Measurements from ENCODE around the gene HIPK1.

Gene HIPK1

DNA sequence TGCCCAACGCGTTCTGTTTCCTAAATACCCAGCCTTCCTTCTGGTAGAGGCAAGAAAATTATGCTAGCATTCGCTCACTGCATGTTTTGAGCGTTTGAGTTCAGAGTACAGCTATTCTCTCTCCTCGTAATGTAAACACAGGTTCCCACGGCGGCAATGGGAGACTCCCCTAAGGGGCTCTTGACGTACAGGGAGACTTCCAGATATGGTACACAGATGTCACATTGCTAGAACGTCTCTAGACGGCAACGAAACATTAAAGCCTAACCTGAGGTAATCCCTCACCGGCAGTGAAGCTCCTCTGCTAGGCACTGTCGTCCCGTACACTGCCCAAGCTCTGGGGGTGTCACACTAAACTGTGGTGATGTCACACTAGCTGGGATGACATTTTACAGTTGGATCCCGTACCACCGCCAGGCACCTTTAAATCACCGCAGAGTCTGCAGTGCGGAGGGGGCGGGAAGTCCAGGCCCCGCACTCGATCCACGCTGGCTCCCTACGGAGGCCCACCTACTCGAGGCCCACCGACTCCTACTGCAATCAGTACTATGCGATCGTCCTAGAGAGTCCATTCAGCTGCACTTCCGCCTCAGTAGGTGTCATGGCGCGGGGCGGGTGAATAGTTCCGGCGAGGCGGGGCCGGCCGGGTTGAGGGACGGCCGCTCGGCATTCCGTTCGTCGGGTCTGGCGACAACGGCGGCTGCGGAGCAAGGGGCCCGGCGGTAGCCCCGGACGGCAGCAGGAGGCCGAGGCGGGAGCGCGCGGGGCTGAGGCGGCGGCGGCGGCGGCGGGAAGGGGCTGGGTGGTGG is at the start of gene HIPK1:
TSS of gene HIPK1 (plus strand) at position 384 of the 809 bp plus-strand sequence.
- DNase-seq = peak; percentile 61 to 96 (median 88)

DNA sequence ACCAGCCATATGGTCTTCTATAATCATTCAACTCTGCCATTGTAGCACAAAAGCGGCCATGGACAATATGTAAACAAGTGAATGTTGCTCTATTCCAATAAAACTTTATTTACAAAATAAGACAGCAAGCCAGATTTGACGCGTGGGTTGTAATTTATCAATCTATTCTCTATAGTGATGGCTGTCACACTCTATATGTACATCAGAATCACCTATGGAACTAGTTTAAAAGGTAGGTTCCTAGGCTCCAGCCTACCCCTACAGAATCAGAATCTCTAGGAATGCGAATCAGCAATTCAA is 49.4 kb upstream of the HIPK1 start:
- DNase-seq = no peak

DNA sequence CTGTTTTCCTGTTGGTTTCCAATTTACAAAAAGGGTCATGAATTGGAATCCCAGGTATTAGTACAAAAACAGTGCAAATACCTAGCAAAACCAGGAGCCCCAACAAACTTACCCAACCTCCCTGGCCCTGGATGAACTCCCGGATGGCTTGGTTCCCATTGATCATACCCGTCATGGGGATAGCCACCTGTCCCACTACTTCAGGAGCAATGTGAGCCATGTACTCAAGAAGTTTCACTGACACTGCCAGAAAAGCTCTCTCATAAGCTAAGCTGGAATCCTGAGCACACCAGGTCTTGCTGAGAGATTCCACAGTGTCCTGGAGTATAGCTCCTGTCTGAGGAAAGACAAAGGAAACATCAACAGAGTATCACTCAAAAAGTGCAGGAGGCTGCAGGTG is 47.5 kb upstream of the HIPK1 start:
- no peak for DNase-seq

DNA sequence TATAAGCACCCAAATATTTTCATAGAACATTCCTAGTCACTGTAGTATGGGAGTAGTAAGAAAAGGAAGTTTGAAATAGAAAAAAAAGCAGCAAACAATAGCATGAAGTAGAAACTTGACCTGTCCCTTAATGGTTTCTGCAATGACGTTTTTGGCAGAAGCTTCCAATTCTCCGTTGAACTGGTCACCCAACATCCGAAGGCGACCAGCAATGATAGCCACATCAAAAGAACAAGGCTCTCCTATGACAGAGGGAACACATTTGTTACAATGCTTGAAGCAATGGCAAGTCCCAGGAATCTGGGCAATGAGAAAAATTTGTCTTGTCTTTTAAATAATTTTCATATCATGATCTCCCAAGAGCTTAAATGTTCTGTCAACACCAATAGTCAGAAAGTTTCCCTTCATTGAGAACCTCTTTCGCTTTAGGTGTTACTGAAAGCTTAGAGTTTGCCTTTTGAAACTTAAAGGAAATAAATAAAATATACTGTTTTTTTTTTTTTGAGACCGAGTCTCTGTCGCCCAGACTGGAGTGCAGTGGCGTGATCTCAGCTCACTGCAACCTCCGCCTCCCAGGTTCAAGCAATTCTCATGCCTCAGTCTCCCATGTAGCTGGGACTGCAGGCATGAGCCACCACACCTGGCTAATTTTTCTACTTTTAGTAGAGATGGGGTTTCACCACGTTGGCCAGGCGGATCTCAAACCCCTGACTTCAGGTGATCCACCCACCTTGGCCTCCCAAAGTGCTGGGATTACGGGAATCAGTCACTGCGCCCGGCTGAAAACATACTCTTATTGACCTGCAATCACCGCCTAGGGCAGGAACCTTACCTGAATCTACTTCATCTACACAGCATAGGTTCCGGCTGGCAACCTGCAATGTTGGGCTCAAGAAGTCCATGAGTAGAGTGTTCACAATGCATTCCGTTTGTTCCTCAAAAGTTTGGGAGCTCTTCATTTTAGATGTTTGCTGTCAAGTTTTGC is 42.4 kb upstream of the HIPK1 start:
- no peak for DNase-seq

DNA sequence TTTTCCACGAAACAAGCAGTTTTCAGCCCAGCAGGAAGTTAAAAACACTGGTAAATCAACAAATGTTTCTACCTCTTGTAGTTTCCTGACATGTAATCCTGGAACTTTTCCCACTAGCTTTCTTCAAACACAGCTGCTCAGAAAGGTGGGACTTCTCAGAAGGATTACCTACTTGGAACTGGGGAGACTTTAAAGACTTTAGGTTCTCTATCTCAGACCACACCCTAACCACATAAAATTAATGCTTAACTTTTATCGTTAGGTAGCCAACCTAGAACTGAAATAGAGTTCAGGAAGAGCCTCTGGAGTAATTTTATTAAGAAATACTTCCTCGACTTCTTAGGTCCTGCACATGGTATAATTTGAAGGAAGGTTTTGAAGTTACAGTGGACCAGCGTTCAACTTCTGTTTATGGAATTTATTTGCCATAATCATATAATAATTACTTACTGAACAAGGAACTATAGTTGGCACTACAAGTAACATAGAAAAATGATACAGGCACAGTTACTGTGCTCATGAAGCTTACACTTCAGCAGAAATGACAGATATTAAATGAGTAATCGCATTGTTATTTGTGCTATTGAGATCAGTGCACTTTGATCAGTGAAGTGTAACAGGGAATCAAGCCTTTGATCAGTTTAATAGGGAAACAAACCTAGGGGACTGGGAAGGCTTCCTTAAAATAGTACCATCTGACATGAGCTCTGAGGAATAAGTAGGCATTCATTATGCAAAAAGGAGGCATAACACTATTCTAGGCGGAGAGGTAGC is 41.5 kb upstream of the HIPK1 start, which contains the start of gene BCL2L15:
TSS of gene BCL2L15 (minus strand) at position 180 of the 774 bp plus-strand sequence. CDS start 206 bp downstream, outside the sequence.
- no peak for DNase-seq

DNA sequence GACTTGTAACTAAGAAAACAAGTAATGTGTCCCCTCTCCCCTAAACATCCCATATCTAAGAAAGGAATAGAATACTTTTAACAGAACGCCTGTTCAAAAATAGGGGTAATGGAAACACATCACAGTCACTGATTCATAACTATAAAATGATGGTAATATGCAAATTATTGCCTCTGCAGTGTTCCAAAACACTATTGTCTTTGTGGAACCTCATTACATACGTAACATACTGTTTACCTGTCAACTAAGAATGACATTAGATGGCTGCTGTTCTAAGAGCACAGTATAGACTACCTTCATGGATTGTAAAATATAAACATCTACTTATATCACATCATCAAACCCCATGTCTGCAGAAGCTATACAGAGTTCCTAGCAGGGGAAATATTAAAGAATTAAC is 38.3 kb upstream of the HIPK1 start:
- DNase-seq = no peak

DNA sequence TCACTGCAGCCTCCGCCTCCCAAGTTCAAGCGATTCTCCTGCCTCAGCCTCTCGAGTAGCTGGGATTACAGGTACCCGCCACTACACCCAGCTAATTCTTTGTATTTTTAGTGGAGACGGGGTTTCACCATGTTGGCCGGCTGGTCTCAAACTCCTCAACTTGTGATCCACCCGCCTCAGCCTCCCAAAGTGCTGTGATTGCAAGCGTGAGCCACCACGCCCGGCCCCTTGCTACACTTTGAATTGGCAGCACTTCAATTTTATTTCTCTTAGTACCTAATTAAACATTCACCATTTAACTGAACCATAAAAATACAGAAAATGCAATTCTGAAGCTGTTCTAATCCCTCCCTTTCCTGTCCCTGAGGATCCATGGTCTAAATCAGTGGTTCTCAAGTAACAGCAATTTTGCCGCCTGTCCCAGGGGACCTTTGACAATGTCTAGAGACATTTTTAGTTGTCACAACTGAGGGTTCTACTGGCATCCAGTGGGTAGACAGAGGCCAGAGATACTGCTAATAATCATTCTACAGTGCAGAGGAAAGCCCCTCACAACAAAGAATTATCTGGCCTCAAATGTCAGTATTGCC is 37.4 kb upstream of the HIPK1 start:
- no peak for DNase-seq

DNA sequence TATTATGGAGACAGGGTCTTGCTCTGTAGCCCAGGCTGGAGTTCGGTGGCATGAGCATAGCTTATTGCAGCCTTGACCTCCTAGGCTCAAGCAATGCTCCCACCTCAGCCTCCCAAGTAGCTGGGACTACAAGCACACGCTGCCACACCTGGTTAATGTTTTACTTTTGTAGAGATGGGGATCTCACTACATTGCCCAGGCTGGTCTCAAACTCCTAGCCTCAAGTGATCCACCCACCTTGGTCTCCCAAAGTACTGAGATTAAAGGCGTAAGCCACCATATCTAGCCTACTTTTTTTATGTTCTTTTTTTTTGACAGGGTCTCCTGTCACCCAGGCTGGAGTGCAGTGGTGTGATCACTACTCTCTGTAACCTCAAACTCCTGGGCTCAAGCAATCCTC is 35.9 kb upstream of the HIPK1 start:
- no peak for DNase-seq

DNA sequence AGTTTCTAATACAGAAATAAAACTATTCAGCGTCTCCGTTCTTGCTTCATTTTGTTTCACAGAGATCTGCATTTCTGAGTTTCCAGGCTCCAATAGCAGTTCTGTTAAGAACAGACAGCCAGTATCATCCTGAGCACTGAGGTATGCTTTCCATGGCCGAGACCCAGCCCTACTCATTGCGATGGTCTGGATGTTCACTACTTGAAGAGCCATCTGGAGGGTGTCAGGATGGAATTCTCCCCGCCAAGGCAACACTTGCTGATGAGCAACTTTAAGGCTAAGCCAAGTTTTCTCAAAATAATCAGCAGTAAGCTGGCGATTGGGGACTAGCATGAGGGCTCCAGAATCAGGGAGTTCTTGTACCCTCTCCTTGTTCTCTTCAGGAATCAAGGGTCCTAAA is 34.0 kb upstream of the HIPK1 start:
- DNase-seq = no peak

DNA sequence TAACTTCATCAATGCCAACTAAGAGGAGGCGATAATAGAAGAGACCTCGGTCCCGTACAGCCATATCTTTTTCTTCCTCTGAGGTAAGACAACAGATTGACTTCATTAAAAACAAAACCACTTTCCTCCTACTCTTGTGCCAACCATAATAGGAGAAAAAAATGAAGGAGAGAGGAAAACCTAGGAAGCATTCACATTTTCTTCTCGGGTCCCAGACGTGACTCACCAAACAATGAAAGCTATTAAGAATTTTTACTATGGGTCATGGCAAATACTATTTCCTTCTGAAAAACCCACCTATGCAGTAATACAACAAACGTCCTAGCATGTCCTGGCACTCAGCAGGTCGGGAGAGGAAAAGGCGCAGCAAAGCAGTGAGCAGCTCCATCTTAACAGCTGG is 33.2 kb upstream of the HIPK1 start:
- DNase-seq = no peak

DNA sequence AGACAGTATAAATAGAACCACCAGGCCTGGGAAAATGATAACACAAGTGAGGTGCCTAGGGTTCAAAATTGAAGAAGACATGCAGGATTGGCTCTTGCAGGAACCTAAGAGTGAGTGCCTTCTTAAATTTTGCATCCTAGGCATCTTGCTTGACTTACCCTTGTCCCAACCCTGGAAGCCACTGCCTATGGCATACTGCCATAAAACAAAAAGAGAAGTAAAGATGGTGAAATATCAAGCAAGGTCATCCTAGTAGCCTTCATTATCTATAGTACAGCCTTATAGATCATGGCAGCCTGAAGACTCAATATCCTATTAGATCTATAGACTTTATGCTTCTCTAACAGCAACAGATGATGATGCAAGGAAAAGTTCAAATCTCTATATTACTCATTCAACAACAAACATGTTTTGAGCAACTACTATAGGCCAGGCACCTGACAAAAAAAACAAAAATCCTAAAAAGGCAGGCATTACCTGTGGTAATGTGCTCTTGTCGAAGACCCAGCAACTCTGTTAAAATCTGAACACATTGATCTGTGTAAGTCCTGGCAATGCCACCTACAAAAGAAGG is 30.8 kb upstream of the HIPK1 start:
- DNase-seq = no peak

DNA sequence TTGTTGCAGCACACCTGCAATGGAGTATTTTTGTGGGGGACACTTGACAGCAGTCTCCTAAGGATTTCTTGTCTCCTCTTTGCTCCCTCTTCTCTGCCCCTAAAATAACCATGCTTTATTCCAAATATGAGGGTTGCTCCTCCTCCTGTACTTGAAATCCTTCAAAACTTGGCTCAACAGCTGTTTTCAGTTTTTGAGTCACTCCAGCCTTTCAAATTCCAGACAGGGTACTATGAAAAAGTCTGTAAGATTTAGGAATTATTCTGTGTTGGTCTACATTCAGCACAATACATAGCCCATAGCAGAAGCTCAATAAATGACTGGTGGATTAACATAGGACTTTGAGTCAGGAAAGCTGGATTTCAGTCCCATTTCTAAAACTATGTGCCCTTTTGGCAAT is 30.0 kb upstream of the HIPK1 start:
- DNase-seq = no peak

DNA sequence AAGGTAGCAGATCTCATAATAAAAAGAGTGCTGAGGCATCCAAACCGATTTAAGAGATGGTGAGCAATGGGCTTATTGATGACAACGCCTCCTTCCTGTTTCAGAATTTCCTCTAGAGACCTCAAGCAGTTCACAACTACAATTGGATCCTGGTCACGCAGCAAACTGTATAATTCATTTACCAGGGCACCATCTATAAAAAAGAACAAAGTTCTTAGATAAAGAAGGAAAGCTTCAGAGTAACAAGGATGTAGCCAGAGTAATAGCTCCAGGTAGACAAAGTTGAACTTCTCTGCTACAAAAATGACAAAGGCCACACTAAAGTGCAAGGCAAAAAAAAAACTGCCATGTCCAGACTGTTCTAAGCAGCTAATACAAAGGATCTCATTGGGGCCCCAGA is 27.9 kb upstream of the HIPK1 start:
- DNase-seq = no peak

DNA sequence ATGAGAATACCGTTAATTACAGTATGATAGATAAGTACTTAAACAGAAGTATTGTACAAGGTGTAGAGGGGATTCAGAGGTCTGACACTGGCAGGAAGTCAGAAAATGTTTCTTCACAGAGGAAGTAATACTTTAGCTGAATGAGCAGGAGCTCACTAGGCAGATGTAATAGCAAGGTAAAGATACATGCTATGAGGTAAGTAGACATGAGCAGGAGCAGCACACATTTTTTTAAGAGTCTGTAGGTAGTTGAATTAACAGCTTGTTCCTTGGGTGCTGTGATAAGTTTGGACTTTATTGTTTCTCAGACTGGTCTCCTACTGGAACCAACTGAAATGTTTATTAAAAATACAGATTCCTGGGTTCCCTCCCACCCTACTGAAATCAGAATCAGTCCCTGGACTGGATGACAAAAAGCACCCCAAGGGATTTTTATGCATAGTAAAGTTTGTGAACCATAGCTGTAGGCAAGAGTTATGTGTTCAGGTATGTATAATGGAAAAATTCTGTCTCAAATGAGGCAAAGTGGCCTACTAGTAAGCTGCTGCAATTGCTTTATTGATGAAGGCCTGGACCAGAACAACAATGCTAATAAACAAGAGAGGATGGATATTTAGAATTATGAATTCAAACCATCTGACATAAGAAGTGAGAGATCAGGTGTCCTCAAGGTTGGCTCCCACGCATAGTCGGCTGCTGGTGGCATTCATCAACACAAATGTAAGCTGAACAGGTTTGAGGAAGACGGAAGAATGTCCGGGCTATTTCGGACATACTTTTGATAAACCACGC is 25.4 kb upstream of the HIPK1 start:
- peak in 4 of 56 donors; percentile 10 to 42 (median 28) for DNase-seq

DNA sequence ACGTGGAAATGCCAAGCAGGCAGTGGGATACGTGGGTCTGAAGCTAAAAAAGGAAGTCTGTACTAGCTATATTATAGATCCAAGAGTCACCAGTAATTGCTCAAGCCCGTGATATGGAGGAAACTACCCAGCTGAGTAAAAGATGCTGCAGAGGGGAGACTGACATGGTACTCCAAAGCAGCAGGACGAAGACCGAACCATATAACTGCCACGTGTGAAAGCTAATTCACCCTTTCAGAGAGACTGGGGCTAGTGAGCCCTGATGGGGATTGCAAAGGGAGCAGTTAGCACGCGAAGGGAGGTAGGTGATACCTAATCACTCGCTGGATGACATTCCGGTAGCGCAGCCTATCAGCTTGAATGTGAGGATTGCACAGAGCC is 24.8 kb upstream of the HIPK1 start:
- peak in 12 of 56 donors; percentile 16 to 84 (median 56) for DNase-seq

DNA sequence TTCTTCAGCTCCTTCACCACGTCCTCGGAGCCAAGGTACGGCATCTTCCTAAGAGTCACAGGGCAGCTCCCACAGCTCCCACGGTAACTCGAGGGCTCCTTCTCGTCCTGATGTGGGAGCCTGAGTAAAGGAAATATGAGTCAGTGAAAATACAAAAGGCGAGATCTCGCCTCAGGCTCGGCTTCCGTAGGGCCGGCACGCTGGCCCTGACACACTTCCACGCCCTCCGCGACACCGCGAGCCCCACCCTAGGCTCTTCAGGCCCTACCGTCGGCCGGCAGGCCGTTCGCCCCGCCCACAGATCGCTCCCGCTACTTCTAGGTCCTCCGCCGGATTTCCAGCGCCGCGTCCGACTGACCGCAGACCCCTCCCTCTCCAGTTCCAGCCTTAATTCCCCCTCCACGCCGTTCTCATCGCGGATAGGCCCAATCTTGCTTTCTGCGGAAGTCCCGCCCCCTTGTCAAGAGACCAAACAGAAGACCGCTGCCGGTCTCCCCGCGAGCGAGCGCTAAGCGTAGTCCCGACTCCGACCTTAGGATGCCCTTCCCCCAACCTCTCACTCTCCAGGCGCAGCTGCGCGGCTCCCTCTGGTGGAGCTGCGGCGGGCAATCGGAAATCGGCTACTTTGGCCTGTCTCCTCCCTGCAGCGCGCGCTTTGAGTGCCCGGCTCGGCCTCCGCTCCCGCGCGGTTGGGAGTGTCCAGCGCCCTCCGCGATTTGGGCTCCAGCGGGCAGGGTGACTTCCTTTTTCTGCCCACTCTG is 24.3 kb upstream of the HIPK1 start, which contains the start of the genes AP4B1 and DCLRE1B:
TSS of gene AP4B1 (minus strand) at position 126 of the 761 bp plus-strand sequence. CDS start at position 44, 82 bp downstream.
TSS of gene DCLRE1B (plus strand) at position 653 of the 761 bp plus-strand sequence. CDS start 261 bp downstream, outside the sequence.
- peak; percentile 76 to 99 (median 98) for DNase-seq

DNA sequence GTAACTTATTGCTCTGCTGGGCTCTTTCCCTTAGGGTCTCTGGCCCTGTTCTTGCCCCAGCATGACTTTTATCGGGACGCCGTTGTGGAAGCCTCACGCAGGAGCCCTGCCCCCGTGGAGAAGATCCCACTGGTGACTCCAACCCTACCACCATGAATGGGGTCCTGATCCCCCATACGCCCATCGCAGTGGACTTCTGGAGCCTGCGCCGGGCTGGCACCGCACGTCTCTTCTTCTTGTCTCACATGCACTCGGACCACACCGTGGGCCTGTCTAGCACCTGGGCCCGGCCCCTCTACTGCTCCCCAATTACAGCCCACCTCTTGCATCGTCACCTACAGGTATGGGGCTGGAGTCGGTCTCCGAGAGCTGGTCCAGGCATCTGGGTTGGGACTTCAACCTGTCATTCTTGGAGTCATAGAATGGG is 23.7 kb upstream of the HIPK1 start:
- peak in 4 of 56 donors; percentile 19 to 58 (median 48) for DNase-seq

DNA sequence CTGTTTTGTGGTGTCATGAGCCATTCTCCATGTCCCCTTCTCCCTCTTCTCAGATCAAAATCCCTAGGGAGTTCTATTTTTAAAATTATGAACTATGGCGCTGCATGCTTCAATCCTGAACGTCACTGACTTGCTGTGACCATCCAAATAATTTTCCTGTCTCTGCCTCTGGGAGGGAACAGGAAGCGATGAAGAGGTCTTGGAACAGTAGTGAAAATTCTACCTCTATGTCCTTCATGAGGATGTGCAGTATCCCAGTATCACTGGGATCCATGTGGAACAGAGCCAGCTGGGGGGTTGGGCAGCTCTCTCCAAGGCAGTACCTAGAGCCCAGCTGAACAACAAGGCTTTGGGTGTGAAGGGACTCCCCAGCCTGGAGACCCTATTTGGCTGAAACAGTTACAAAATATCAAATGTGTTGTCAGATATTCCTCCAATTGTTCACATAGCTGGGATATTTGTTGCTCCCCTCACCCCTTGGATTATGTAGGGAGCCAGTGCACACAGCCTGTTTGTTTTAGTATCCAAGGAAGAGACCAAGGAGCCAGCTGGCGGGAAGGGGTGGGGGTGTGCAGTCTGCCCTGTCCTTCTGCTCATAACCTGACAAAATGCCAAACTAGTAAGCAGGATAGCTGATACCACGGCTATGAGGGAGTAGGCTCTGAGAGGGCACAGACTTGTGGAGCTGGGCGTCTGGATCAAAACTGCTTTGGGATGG is 16.4 kb upstream of the HIPK1 start:
- peak in 15 of 56 donors; percentile 1 to 35 (median 7) for DNase-seq
